GM18858 (cell line): ENCODE measurements around the gene CDK13.
"Not testable (repeated sequence)": the region's sequence is repeated elsewhere in the genome, so short reads cannot be mapped to it uniquely, and the experiment has no call there.

ENCODE experiments used
- ATAC-seq: cut with Tn5 transposase; IDR thresholded peaks from one replicate; pipeline ENCODE4 v1.9.1; 2021; ENCODE audit not compliant: unreplicated experiment

CDK13 gene

DNA sequence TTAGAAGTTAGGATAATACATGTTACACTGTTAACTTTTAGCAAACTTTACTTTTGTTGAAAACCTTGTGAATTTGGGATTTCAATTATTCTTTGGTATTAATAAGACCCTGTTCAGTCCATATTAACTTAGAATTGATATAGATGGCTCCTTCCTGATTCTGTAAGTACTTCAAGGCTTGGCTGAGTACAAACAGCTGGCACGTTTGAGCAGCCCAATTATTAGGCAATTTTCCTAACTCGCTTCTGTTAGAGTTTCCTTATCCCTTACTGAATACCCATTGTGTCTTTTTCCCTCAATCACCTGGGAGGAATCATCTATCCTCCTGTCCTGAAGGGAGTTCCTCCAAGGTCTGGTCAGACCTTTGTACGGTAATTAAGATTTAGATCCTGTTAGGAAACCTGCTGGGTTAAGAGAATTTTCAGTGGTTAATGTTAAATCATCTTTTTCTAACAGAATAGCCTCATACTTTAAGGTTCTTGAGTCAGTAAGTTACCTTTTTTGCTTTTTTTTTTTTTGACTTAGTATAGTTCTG lies 195.6 kb downstream of the CDK13 start:
- not testable (repeated sequence) for ATAC-seq

DNA sequence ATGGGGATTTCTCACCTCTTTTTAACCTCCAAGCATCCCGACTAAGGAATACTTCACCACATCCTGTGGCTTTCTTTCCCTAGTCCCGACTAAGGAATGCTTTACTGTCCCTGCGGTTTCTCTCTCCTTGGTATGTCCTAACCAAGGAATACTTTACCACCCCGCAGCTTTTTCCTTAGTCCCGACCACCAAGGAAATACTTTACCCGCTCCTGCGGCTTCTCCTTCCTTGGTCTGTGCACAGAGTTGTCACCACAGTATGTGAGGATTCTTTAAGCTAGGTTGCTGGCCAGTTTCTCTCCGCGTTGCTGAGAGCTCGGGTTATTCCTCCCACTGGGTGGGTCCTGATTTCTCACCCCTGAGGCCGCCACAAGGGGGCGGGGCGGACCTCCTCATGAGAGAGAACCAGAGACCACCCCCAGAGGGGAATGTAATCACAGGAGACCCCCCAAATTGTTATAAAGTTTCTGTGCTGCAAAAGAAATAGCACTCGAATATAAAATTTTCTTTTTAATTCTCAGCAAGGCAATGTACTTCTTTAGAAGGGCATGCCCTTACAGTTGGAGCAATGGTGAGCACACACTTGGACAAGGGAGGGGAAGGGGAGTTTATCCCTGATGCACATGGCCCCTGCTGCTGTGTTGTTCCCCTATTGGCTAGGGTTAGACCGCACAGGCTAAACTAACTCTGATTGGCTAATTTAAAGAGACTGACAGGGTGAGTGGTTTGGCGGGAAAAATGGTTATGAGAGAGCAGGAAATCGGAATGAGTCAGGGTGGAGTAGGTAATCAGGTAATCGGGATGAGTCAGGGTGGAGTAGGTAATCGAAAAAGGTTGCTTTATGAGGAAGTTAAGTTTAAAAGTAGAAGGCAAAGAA lies 197.6 kb downstream of the CDK13 start:
- ATAC-seq = no peak

DNA sequence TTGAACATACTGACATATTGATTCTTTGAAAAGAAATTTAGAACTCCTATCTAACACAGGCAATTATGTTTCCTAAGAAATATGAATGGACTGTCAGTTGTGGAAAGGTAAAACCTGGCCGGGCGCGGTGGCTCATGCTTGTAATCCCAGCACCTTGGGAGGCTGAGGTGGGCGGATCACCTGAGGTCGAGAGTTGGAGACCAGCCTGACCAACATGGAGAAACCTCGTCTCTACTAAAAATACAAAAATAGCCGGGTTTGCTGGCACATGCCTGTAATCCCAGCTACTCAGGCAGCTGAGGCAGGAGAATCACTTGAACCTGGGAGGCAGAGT lies 198.2 kb downstream of the CDK13 start:
- ATAC-seq = not testable (repeated sequence)

DNA sequence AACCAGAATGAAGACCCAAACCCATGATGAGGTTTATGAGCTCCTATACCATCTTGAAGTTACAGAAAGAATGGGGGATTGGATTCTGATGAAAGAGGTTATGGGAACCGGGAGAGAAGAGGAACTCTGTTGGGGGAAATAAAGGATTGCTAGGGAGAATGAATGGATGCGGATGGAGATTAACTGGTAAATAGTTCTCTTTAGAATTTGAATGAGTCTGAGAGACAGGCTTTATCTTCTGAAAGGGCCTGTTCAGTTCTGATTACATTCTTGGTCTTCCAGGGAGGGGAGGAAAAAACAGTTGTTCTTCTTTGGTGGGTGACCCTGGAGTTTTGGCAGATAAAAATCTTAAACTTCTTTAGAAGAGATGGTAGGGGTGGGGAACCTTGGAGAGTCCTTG lies 198.6 kb downstream of the CDK13 start:
- ATAC-seq = no peak
